SU-DHL-6 (cell line): ENCODE measurements around the gene DIAPH2.

Experiments used
- H2AFZ ChIP-seq: fragments of 200-600 bp; sonication (generic); 2 replicates; pipeline ENCODE4 v1.6.1; 2014; ENCODE audit warnings: low read depth, mild to moderate bottlenecking, moderate library complexity, mixed read lengths, antibody characterized with exemption, low read length; ENCODE audit not compliant: severe bottlenecking
- H3F3A ChIP-seq: fragments of 200-600 bp; shearing (Covaris generic); 2 replicates; pipeline ENCODE4 v1.6.0; 2016; ENCODE audit warnings: antibody characterized with exemption, mild to moderate bottlenecking; ENCODE audit not compliant: insufficient read depth
- H3K27ac ChIP-seq: fragments of 200-600 bp; sonication (generic); 2 replicates; pipeline ENCODE4 v1.5.1; 2016; ENCODE audit warnings: low read depth, mild to moderate bottlenecking, low read length, moderate library complexity, mixed read lengths
- H3K27me3 ChIP-seq: fragments of 200-600 bp; sonication (generic), shearing (Covaris generic); 2 replicates; pipeline ENCODE4 v1.6.0; 2014; ENCODE audit warnings: mild to moderate bottlenecking, low read length
- H3K36me3 ChIP-seq: fragments of 200-600 bp; sonication (generic); 2 replicates; pipeline ENCODE4 v1.6.1; 2014; ENCODE audit warnings: mild to moderate bottlenecking, low read length, mixed read lengths
- H3K4me2 ChIP-seq: fragments of 300-600, 200-600 bp; shearing (Covaris generic), sonication (generic); 2 replicates; pipeline ENCODE4 v1.6.0; 2014; ENCODE audit warnings: low read length, low read depth, mild to moderate bottlenecking; ENCODE audit not compliant: poor library complexity, severe bottlenecking
- H3K4me3 ChIP-seq: fragments of 200-600 bp; sonication (generic); 2 replicates; pipeline ENCODE4 v1.5.1; 2014; ENCODE audit warnings: antibody characterized with exemption, low read length, mild to moderate bottlenecking, mixed read lengths; ENCODE audit not compliant: insufficient read depth, poor library complexity, severe bottlenecking
- H3K79me2 ChIP-seq: fragments of 200-600 bp; sonication (generic); 2 replicates; pipeline ENCODE4 v1.6.1; 2014; ENCODE audit warnings: mild to moderate bottlenecking, low read length, moderate library complexity; ENCODE audit not compliant: insufficient read depth
- H3K9ac ChIP-seq: fragments of 200-600 bp; sonication (generic); 2 replicates; pipeline ENCODE4 v1.7.0; 2014; ENCODE audit warnings: mild to moderate bottlenecking, low read length
- H3K9me2 ChIP-seq: fragments of 200-600 bp; sonication (generic); replicated peaks from 2 replicates; pipeline ENCODE4 v1.6.1; 2014; ENCODE audit warnings: low read length; ENCODE audit not compliant: insufficient read depth
- H3K9me3 ChIP-seq: fragments of 200-600 bp; sonication (generic); 2 replicates; pipeline ENCODE4 v1.6.1; 2014; ENCODE audit warnings: low read length, mixed read lengths; ENCODE audit not compliant: insufficient read depth
- H4K20me1 ChIP-seq: fragments of 200-600 bp; sonication (generic); 2 replicates; pipeline ENCODE4 v1.6.1; 2014; ENCODE audit warnings: low read depth, mild to moderate bottlenecking, antibody characterized with exemption, low read length, moderate library complexity, mixed read lengths
- EZH2phosphoT487 ChIP-seq: fragments of 200-600 bp; sonication (generic), shearing (Covaris generic); conservative IDR thresholded peaks from 2 replicates; pipeline ENCODE4 v1.6.1; 2018; ENCODE audit warnings: mild to moderate bottlenecking, antibody characterized with exemption, low read length, moderate library complexity, mixed read lengths
- TF ChIP-seq, protein P1 (sequence below): fragments of 200-600 bp; sonication (generic); IDR thresholded peaks from one replicate; pipeline ENCODE4 v1.5.1; 2017; ENCODE audit warnings: antibody characterized with exemption, mild to moderate bottlenecking, low read length, moderate library complexity; ENCODE audit not compliant: insufficient read depth, poor library complexity, severe bottlenecking

Gene DIAPH2

DNA sequence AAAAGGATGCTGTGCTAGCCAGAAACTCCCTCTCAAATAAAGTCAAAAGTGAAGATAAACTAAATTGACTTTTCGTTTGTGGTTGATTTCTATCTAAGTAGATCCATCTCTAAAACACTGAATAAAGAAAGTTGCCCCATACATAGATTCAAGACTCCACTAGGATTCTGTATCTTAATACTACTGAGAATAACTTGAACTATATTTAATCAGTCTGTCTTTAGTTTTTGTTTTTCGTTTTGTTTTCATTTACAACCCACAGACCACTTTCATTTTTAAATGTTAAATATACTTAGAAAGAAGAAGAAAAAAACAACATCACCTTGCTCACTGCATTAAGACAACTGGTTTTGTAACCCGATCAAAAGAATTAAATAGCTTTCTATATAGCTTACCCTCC is 854.1 kb downstream of the DIAPH2 start:
- no peaks in the 10 kb centered on the region for H3K27me3 ChIP-seq
- no peak overlapping the region for H3K9ac ChIP-seq
- no peaks in the 10 kb centered on the region for H4K20me1 ChIP-seq
- H3K27ac ChIP-seq = no peak overlapping the region
- no peak overlapping the region for H3K4me3 ChIP-seq
- H3K4me2 ChIP-seq = no peak overlapping the region
- H3K9me2 ChIP-seq = no peaks in the 10 kb centered on the region
- no peaks in the 10 kb centered on the region for H3K9me3 ChIP-seq
- no peaks in the 10 kb centered on the region for H3K79me2 ChIP-seq
- no peaks in the 10 kb centered on the region for H3F3A ChIP-seq
- H3K36me3 ChIP-seq = no peaks in the 10 kb centered on the region
- TF ChIP-seq, protein P1, sequence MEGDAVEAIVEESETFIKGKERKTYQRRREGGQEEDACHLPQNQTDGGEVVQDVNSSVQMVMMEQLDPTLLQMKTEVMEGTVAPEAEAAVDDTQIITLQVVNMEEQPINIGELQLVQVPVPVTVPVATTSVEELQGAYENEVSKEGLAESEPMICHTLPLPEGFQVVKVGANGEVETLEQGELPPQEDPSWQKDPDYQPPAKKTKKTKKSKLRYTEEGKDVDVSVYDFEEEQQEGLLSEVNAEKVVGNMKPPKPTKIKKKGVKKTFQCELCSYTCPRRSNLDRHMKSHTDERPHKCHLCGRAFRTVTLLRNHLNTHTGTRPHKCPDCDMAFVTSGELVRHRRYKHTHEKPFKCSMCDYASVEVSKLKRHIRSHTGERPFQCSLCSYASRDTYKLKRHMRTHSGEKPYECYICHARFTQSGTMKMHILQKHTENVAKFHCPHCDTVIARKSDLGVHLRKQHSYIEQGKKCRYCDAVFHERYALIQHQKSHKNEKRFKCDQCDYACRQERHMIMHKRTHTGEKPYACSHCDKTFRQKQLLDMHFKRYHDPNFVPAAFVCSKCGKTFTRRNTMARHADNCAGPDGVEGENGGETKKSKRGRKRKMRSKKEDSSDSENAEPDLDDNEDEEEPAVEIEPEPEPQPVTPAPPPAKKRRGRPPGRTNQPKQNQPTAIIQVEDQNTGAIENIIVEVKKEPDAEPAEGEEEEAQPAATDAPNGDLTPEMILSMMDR = no peak
- TF ChIP-seq EZH2phosphoT487 = no peak
- H2AFZ ChIP-seq = no peak overlapping the region

GRCh38 chrX:97539970-97540519 is 855.4 kb downstream of the DIAPH2 start:
- TF ChIP-seq, protein P1 = no peak
- TF ChIP-seq EZH2phosphoT487 = no peak

DNA sequence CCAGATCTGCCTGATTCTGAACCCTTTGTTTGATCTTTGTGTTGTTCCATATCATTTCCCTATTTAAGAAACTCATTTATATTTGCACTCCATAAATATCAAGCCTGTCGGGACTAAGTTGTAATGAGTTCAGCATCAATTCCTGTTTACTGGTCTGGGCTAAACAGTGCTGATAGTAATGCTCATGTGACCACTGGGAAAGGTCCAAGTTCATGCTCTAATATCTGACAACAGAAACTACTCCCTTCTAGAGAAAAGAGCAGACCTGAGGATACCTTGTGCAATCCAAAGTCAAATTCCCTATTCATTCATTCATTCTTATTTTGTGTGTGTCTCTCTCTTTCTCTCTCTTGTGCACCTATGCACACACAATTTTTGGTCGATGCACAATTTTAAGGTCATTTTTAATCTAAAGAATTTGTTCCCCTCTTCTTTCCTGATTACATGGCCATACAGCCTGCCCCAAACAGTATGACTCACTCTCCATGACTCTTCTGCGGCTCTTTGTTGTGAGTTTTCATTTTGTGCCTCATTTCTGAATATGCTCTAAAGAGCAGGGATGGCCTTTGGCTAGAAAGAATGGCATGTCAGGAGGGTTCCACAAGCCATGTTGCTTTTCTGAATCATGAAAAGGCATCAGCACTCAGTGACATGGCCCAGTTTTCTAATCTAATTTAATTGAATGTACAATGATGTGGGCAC is 863.4 kb downstream of the DIAPH2 start:
- H3K9me3 ChIP-seq = no peaks in the 10 kb centered on the region
- no peak overlapping the region for H2AFZ ChIP-seq
- no peaks in the 10 kb centered on the region for H3K27me3 ChIP-seq
- H3F3A ChIP-seq = no peaks in the 10 kb centered on the region
- TF ChIP-seq, protein P1 = no peak
- TF ChIP-seq EZH2phosphoT487 = no peak
- no peak overlapping the region for H3K27ac ChIP-seq
- H3K4me3 ChIP-seq = no peak overlapping the region
- H3K4me2 ChIP-seq = no peak overlapping the region
- no peaks in the 10 kb centered on the region for H3K79me2 ChIP-seq
- no peaks in the 10 kb centered on the region for H4K20me1 ChIP-seq
- H3K36me3 ChIP-seq = no peaks in the 10 kb centered on the region
- no peaks in the 10 kb centered on the region for H3K9me2 ChIP-seq
- no peak overlapping the region for H3K9ac ChIP-seq

More at GRCh38 chrX:97539970-97540519, 855.4 kb downstream of the DIAPH2 start:
- no peaks in the 10 kb centered on the region for H3K9me3 ChIP-seq
- no peaks in the 10 kb centered on the region for H3K36me3 ChIP-seq
- no peak overlapping the region for H3K4me3 ChIP-seq
- H3K9ac ChIP-seq = no peak overlapping the region
- H3K27ac ChIP-seq = no peak overlapping the region
- H3K9me2 ChIP-seq = no peaks in the 10 kb centered on the region
- H3K4me2 ChIP-seq = no peak overlapping the region
- H2AFZ ChIP-seq = no peak overlapping the region
- H3K79me2 ChIP-seq = no peaks in the 10 kb centered on the region
- no peaks in the 10 kb centered on the region for H4K20me1 ChIP-seq
- H3K27me3 ChIP-seq = no peaks in the 10 kb centered on the region
- no peaks in the 10 kb centered on the region for H3F3A ChIP-seq
